Anterior cingulate cortex (tissue), 58 donors: ENCODE measurements around the gene RIMBP3C.
"Not testable (repeated sequence)": the region's sequence is repeated elsewhere in the genome, so short reads cannot be mapped to it uniquely, and the experiment has no call there.

Experiments used
- DNase-seq, 58 donors: peaks; one replicate each; lab custom pipeline; 2025; lab: John Stamatoyannopoulos, UW

The RIMBP3C gene

DNA sequence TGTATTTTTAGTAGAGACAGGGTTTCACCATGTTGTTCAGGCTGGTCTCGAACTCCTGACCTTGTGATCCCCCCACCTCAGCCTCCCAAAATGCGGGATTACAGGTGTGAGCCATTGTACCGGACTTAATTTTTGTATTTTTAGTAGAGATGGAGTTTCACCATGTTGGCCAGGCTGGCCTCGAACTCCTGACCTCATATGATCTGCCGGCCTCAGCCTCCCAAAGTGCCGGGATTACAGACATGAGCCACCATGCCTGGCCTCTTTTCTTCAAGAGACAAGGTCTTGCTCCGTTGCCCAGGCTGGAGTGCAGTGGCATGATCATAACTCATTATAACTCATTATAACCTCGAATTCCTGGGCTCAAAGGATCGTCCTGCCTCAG lies 29.4 kb upstream of the RIMBP3C start:
- DNase-seq, result not testable (repeated sequence)

GRCh38 chr22:21579474-21579851 lies 28.2 kb upstream of the RIMBP3C start:
- no peak for DNase-seq

GRCh38 chr22:21573750-21574494 lies 22.7 kb upstream of the RIMBP3C start:
- DNase-seq, result no peak

- DNase-seq, result no peak
These were observed 22.1 kb upstream of the RIMBP3C start for GRCh38 chr22:21573293-21573734.

DNA sequence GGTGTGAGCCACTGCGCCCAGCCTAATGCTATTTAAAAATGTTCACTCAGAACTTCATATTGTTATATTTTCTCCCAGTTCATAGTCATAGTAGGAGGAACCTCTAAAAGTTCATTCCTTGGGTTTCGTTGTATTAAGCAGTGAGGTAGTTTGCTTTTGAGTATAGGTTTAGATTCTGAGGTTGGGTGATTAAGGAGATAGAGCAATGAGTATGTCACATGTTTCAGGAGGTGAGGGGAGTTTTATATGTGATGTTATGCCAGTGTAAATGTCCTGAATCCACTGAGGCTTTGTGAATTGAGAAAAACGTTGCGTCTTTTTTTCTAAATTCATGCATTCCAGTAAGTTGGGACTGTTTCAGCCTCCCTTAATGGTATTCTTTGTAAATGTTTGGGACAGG lies 20.4 kb upstream of the RIMBP3C start:
- DNase-seq, result no peak

DNA sequence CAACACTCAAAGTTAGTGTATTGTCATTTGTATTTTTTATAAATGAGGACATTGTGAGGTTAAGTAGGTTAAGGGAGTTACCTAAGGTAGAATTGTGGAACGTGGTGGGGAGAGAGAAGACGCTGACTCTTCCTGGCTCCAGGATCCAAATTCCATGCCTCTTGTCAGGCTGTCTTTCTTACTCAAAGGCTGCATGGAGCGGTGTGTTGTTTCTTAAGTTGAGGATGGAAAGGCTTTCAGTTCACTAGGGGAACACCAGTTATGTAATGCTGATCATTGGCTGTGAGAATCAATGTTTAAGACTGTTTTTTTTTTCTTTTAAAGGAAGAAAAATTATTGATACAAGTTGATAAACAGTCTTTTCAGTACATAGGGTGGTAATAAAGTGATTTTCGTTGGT lies 19.1 kb upstream of the RIMBP3C start:
- no peak for DNase-seq

DNA sequence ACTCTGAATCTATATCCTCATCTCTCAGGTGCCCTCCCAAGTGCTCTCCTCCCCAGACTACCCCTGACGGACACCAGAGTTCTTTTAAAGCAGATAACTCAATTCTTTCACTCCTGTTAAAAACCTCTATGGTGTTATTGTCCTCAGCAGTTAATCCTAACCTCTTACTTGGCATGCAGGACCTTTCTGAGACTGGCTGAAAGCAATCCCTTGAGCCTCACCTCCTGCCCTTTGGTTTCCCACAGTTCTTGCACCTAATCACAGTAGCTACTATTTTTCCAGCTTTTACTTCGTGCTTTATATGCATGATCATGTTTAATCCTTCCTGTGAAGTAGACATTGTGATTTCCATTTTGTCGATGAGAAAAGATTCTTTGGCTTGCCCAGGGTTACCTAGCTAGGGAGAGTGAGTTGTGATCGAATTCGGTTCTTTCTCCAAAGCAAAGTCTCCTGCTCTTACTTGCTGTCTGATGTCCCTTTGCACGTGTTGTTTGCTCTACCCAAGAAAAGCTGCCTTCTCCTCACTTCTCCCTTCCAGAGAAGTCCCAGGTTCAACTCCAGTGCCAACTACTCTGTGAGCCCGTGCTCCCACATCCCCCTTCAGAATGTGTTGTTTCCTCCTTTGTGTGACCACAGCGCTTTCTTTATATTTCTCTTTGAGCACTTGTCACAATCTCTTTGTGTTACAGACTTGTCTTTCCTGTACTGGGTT lies 18.4 kb upstream of the RIMBP3C start:
- no peak for DNase-seq

- not testable (repeated sequence) for DNase-seq
These were observed 17.8 kb upstream of the RIMBP3C start for GRCh38 chr22:21569076-21569427.

DNA sequence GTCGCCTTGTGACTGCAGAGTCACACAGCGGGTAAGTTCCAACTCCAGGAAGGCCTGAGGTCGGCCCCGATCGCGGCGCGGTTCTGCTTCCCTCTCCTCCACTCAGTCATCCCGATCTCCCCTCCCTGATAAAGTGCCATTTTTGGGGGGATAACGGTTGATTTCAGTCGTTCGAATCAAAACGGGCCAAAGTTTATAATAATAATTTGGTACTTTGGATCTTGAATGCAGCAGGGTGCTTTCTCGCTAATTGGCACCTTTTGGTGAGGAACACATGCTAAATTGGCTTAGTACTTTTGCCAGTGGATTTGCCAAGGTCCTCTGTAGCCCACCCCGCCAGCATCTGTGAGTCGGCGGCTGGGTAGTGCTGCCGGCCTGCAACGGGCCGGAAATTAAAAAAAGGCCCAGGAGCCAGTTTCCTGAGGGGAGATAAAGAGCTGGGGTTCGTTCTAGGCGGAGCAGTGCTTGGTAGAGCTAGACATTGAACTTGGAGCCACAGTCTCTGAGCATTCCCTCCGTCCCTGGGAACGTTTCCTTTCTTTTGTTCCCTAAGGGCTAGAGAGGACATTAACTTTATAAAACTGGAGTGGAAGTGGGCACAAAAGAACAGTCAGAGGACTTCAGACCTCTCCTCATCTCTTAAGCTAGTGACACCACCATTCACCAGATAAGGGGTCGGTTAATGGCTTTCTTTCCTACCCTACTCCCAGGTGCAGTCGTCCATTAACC lies 17.2 kb upstream of the RIMBP3C start:
- DNase-seq, result peak in 1 of 58 donors; percentile 22

- peak in 57 of 58 donors; percentile 22 to 86 (median 72) for DNase-seq
These were observed 16.4 kb upstream of the RIMBP3C start, which contains the start of gene UBE2L3 for GRCh38 chr22:21567456-21568346. UBE2L3 (plus strand) TSS chr22:21567714; CDS start chr22:21567745, 31 bp downstream.

- no peak for DNase-seq
These were observed 13.2 kb upstream of the RIMBP3C start for GRCh38 chr22:21564411-21564810.

DNA sequence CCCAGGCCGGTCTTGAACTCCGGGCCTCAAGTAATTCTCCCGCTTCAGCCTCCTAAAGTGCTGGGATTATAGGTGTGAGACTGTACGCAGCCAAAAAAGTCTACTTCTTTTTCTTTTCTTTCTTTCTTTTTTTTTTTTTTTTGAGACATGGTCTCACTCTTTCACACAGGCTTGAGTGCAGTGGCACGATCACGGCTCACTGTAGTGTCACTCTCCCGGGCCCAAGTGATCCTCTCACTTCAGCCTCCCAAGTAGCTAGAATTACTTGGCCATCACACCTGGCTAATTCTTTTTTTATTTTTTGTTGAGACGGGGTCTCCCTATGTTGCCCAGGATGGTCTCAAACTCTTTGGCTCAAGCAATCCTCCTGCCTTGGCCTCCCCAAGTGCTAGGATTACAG lies 12.7 kb upstream of the RIMBP3C start:
- DNase-seq, result no peak

DNA sequence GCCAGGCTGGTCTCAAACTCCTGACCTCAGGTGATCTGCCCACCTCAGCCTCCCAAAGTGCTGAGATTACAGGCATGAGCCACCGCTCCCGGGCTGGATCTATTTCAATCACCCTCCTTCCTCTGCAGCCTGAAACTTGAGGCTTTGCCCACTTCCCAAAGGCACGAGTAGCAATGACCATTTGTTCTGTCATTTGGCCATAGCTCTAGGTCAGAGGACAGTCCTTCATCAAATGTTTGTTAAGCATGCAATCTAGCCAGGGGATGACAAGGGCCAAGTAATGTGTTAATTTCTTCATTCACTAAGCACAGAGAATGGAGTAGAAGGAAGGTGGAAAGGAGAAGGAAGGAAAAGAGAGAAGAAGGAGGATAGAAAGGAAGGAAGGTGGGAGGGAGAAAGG lies 9.4 kb upstream of the RIMBP3C start:
- DNase-seq, result not testable (repeated sequence)

- DNase-seq, result not testable (repeated sequence)
These were observed 8.3 kb upstream of the RIMBP3C start for GRCh38 chr22:21559345-21560125.

DNA sequence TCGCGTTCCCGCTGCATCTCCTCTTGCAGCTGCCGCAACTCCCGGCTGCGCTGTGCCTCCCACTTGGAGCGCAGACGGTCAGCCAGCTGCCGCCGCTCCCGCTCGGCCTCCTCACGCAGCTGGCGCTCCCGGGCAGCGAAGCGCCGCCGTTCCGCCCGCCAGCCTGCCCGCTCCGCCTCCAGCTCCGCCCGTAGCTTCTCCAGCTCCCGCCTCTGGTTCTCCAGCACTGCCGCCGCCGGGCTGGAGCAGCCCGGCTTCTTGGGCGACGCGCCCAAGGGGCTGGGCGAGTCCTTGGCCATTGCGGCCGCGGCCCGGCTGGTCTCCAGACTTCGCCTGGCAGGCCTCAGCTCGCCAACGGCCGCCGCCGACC lies 598 bp downstream of the RIMBP3C start:
- DNase-seq, result not testable (repeated sequence)

DNA sequence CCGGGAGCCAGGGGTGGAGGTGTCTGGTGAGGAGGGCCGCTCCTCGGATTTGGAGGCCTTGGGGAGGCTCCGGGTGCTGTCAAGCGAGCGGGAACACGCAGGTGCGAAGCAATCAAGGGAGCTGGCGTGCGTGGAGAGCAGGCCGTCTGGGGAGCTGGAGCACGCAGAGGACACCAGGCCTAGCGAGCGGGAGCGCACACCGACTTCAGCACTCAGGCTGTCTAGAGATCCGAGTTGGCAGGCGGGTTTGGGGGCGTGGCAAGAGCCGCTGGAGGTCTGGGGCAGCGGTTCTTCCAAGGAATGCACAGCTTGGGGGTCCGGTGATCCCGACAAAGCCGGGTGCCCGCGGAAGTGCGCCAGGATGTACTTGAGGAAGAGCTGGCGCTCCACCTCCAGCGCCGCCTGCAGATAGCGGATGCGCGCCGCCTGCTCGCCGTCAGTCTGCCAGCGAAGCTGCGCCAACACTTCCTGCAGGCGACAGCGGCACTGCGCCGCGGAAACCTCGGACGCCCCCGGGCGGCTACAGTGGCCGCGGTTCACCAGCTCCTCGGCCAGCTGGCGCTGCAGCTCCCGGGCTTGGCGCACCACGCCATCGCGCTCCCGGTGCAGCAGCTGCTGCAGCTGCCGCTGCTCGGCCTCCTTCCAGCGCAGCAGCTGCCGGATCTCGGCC lies 1.1 kb downstream of the RIMBP3C start:
- not testable (repeated sequence) for DNase-seq

GRCh38 chr22:21549558-21549957 lies 1.7 kb downstream of the RIMBP3C start:
- DNase-seq, result not testable (repeated sequence)

- not testable (repeated sequence) for DNase-seq
These were observed 6.6 kb downstream of the RIMBP3C start for GRCh38 chr22:21544432-21545322.
